K562 (cell line): ENCODE results near the gene UBL7. TPM values are rescaled to one million over a fixed set of nuclear protein-coding genes. Genes with fewer than 3 reads are reported as not detected.

Experiments used
- ATAC-seq: fragments of 200-7000 bp; cut with Tn5 transposase; 3 replicates; pipeline ENCODE4 v1.9.1; 2020; ENCODE audit warnings: moderate library complexity
- BruUV-seq: library from RNA; stranded (reverse); fragments of 400-500 nt; replicated peaks from 2 replicates; lab custom pipeline; 2021; lab: Mats Ljungman, UMichigan
- CTCF ChIA-PET: fragments of 300-600 bp; formaldehyde crosslinking; extraction: SDS; loops from one replicate; lab custom pipeline; 2021; ENCODE audit warnings: low intra/inter-chr PET ratio; lab: Yijun Ruan, JAX
- POLR2A ChIA-PET: fragments of 300-600, 350-650 bp; sonication (Branson Sonifier 250); formaldehyde crosslinking; extraction: SDS; loops from one replicate; lab custom pipeline; 2021; ENCODE audit warnings: antibody characterized with exemption, inconsistent platforms; lab: Yijun Ruan, JAX
- DNase-seq, 4 experiments: peaks; one replicate each; pipeline versions ENCODE4 v3.0.0 to v3.0.0-alpha.2; 2011 to 2018; ENCODE audit warnings: low spot score in 3 of 4, mixed read lengths in 3 of 4; ENCODE audit errors: extremely low read depth in 1 of 4
- FAIRE-seq: peaks from 2 replicates; lab custom pipeline; 2011; peaks lifted over from hg19 to GRCh38; lab: Jason Lieb, UNC
- H2AFZ ChIP-seq: 2 replicates; pipeline ENCODE4 v1.6.0; 2011; ENCODE audit warnings: low read depth, low read length, control low read depth, inconsistent platforms
- H3K27ac ChIP-seq: fragments of 200-600 bp; 3 replicates; pipeline ENCODE4 v1.8.0; 2011; ENCODE audit warnings: low read depth, mild to moderate bottlenecking, control low read depth, inconsistent platforms, low read length, moderate library complexity, mixed read lengths; ENCODE audit errors: extremely low read depth
- H3K27me3 ChIP-seq, 2 experiments: fragments of 300-600 bp in 1 of 2; 2 replicates in 1 of 2; 3 replicates in 1 of 2; pipeline versions ENCODE4 v1.6.0 to v1.8.0; 2011; ENCODE audit warnings: inconsistent platforms in 2 of 2, low read length in 2 of 2, mild to moderate bottlenecking in 1 of 2, mixed read lengths in 1 of 2, moderate library complexity in 1 of 2; ENCODE audit not compliant: control insufficient read depth in 2 of 2, insufficient read depth in 2 of 2
- H3K36me3 ChIP-seq: fragments of 300-600 bp; 3 replicates; pipeline ENCODE4 v1.8.0; 2011; ENCODE audit warnings: mild to moderate bottlenecking, low read length, inconsistent platforms; ENCODE audit not compliant: control insufficient read depth, insufficient read depth
- H3K4me1 ChIP-seq, 2 experiments: fragments of 200-600 bp in 1 of 2; replicated peaks in 1 of 2; 2 replicates in 1 of 2; 3 replicates in 1 of 2; pipeline versions ENCODE4 v1.5.1 to v1.8.0; 2011; ENCODE audit warnings: inconsistent platforms in 2 of 2, low read length in 2 of 2, mild to moderate bottlenecking in 1 of 2, mixed read lengths in 1 of 2, moderate library complexity in 1 of 2; ENCODE audit not compliant: control insufficient read depth in 2 of 2, insufficient read depth in 2 of 2
- H3K4me2 ChIP-seq: 2 replicates; pipeline ENCODE4 v1.6.1; 2011; ENCODE audit warnings: low read length, control low read depth, inconsistent platforms, mixed read lengths; ENCODE audit not compliant: insufficient read depth
- H3K4me3 ChIP-seq: fragments of 200-600 bp; sonication (generic), shearing (Covaris generic); 2 replicates; pipeline ENCODE4 v1.5.1; 2016; ENCODE audit warnings: control low read depth, inconsistent platforms
- H3K79me2 ChIP-seq: fragments of 200-600 bp; 3 replicates; pipeline ENCODE4 v1.8.0; 2011; ENCODE audit warnings: low read length, inconsistent platforms; ENCODE audit not compliant: control insufficient read depth, insufficient read depth
- H3K9ac ChIP-seq, 2 experiments: 2 replicates each; pipeline versions ENCODE4 v1.6.0 to v1.6.1; 2011; ENCODE audit warnings: low read depth in 2 of 2, low read length in 2 of 2, control low read depth in 1 of 2, inconsistent platforms in 1 of 2, mild to moderate bottlenecking in 1 of 2, mixed read lengths in 1 of 2; ENCODE audit not compliant: insufficient read depth in 1 of 2
- H3K9me1 ChIP-seq: one replicate; pipeline ENCODE4 v1.6.0; 2011; ENCODE audit warnings: inconsistent platforms, mild to moderate bottlenecking, low read length, moderate library complexity; ENCODE audit not compliant: control insufficient read depth, insufficient read depth
- H3K9me3 ChIP-seq: replicated peaks from 2 replicates; pipeline ENCODE4 v1.5.1; 2011; ENCODE audit warnings: low read depth, low read length, inconsistent platforms; ENCODE audit not compliant: control insufficient read depth, insufficient read depth
- H4K20me1 ChIP-seq: replicated peaks from 2 replicates; pipeline ENCODE4 v1.6.1; 2011; ENCODE audit warnings: low read length, inconsistent platforms, mixed read lengths; ENCODE audit not compliant: control insufficient read depth, insufficient read depth
- CBFB ChIP-seq: sonication (generic); formaldehyde crosslinking; IDR thresholded peaks from 2 replicates; pipeline ENCODE4 v1.4.0; 2020; ENCODE audit warnings: mild to moderate bottlenecking, missing genetic modification reagents
- CGGBP1 ChIP-seq: fragments of 250-450 bp; sonication (Bioruptor Pico); IDR thresholded peaks from 2 replicates; pipeline ENCODE4 v1.9.0; 2021; ENCODE audit warnings: mild to moderate bottlenecking
- POLR2H ChIP-seq: IDR thresholded peaks from 2 replicates; pipeline ENCODE4 v1.6.1; 2016; ENCODE audit warnings: missing genetic modification characterization, low read depth, mild to moderate bottlenecking, control low read depth, missing compliant biosample characterization, moderate library complexity
- ZBTB12 ChIP-seq: fragments of 250-450 bp; sonication (Bioruptor Pico); IDR thresholded peaks from 2 replicates; pipeline ENCODE4 v1.4.0; 2020
- ZBTB5 ChIP-seq: fragments of 450-650 bp; IDR thresholded peaks from 2 replicates; pipeline ENCODE4 v1.6.1; 2017; ENCODE audit warnings: antibody characterized with exemption
- ZC3H11A ChIP-seq: IDR thresholded peaks from 2 replicates; pipeline ENCODE4 v1.6.1; 2012; ENCODE audit warnings: low read depth, low read length, improper control_type of control experiment
- ZNF146 ChIP-seq: IDR thresholded peaks from one replicate; pipeline ENCODE4 v1.6.1; 2018; ENCODE audit warnings: missing compliant biosample characterization; ENCODE audit not compliant: unreplicated experiment
- ZNF232 ChIP-seq: sonication (generic); formaldehyde crosslinking; IDR thresholded peaks from 2 replicates; pipeline ENCODE4 v1.8.0; 2022; ENCODE audit warnings: mild to moderate bottlenecking, missing genetic modification reagents
- ZNF407 ChIP-seq: fragments of 450-650 bp; IDR thresholded peaks from 2 replicates; pipeline ENCODE4 v1.6.1; 2016; ENCODE audit warnings: low read depth
- WGBS: fragments of 100-300 bp; shearing (Covaris generic); methylation state at CpG from one replicate; pipeline ENCODE4 v1.1.6; 2016; ENCODE audit warnings: low coverage, mixed read lengths; ENCODE audit not compliant: insufficient coverage; ENCODE audit errors: missing lambda C conversion rate; 5-methylcytosine and 5-hydroxymethylcytosine counted together
- in situ Hi-C: fragments of 300-500 bp; cut with MboI; formaldehyde crosslinking; loops from 4 replicates; pipeline ENCODE4 v1.15.0; 2018; ENCODE audit warnings: inconsistent platforms, mixed read lengths
- intact Hi-C: fragments of 100-400 bp; cut with micrococcal nuclease; formaldehyde crosslinking; loops from 2 replicates; pipeline ENCODE4 v1.14.2; 2022
- polyA plus RNA-seq, 8 experiments: library from polyadenylated mRNA; depleted of rRNA in 4 of 8; stranded (reverse) in 5 of 8; unstranded in 3 of 8; fragments of >200 nt; fragmentation: Nextera tagmentation in 2 of 8; fragmentation: Illumina TruSeq in 1 of 8; extraction: Ambion mirVana in 2 of 8; extraction: Trizol in 1 of 8; gene quantifications; 2 replicates each; pipeline versions ENCODE4 v1.2.1 to v1.2.3, GENCODE V29; 2011 to 2014; ENCODE audit warnings: inconsistent platforms in 1 of 8, missing spikeins in 1 of 8
- total RNA-seq, 7 experiments: library from RNA; depleted of rRNA in 6 of 7; stranded (reverse); fragments of >200 nt in 6 of 7; fragmentation: Illumina TruSeq in 2 of 7; extraction: Trizol in 2 of 7; gene quantifications; 2 replicates each; pipeline versions ENCODE4 v1.2.1 to v1.2.3, GENCODE V29; 2011 to 2021; ENCODE audit warnings: low replicate concordance in 1 of 7

UBL7 gene
- total and polyA plus RNA-seq, 9 of the 15 experiments (the other 6 are each of a cell fraction or from before 2014, with no cell fraction given): 19.2 to 63.4 (median 44.9) TPM

GRCh38 chr15:74445816-74446763, 14.9 kb downstream of the UBL7 start:
- CTCF ChIA-PET: no interaction called here
- TF ChIP-seq POLR2H (tag) (no peak), ZBTB12 (CRISPR knock-in tag) (no peak), CGGBP1 (CRISPR knock-in tag) (no peak), ZNF146 (no peak), ZBTB5 (no peak), ZNF407 (no peak), ZC3H11A (no peak), ZNF232 (no peak), CBFB (CRISPR knock-in tag) (no peak)
- BruUV-seq: no TSS peak
- ATAC-seq: no peak
- H3K79me2 ChIP-seq: no peaks in the 10 kb centered on the region
- no peak overlapping the region for H3K4me2 ChIP-seq
- H3K9me1 ChIP-seq: no peaks in the 10 kb centered on the region
- DNase-seq: no peak
- H3K27me3 ChIP-seq: no peaks in the 10 kb centered on the region
- 60% methylated on average over 9 of the region's 9 CpGs for WGBS
- peaks cover 36% of the 10 kb centered on the region; the same call in 2 of the 3 replicates for H3K36me3 ChIP-seq
- no peak overlapping the region for H3K27ac ChIP-seq
- intact Hi-C loops: no loop called here
- POLR2A ChIA-PET: interaction anchor here (1.3 kb wide), 1 partner anchor 15 kb away, joined by 4 read pairs; the partner anchor contains the start of gene UBL7
- in situ Hi-C loops: no loop called here
- H4K20me1 ChIP-seq: no peaks in the 10 kb centered on the region
- H3K4me1 ChIP-seq: peaks cover 0 to 7% of the 10 kb centered on the region in 2 experiments; a peak in 4 of 5 replicates
- FAIRE-seq: no peak
- no peak overlapping the region for H3K9ac ChIP-seq
- no peak overlapping the region for H2AFZ ChIP-seq
- no peaks in the 10 kb centered on the region for H3K9me3 ChIP-seq
- no peak overlapping the region for H3K4me3 ChIP-seq
